ENCODE results near the gene TRIM45.

DNA sequence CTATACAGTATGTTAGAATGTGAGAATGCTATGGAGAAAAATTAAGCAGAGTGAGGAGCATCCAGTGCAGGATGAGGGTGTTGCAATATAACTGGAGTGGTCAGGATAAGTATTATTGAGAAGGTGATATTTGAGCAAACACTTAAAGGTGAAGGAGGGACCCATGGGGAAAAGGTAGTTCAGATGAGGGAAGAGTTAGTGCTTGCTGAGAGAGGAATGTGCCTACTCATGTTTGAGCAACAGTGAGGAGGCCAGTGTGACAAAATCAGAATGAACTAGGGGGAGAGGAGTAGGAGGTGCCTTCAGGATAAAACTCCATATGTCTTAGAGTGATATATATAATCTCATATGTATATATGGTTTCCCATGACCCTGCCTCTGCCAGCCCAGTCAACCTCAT is 6.2 kb upstream of the TRIM45 start:
- TF ChIP-seq PKNOX1 (IDR thresholded peaks at IDR 0.05) (no peak), BHLHE40 (IDR thresholded peaks at IDR 0.05; ENCODE audit: borderline replicate concordance) (no peak), SP1 (IDR thresholded peaks at IDR 0.05) (no peak), FOXM1 (IDR thresholded peaks at IDR 0.05; ENCODE audit: borderline replicate concordance) (no peak), ARNT (IDR thresholded peaks at IDR 0.05) (no peak), HDGF (IDR thresholded peaks at IDR 0.05; ENCODE audit: borderline replicate concordance) (no peak), FOXK2 (IDR thresholded peaks at IDR 0.05) (no peak), ZNF384 (IDR thresholded peaks at IDR 0.05) (no peak), CTBP1 (IDR thresholded peaks at IDR 0.05; ENCODE audit: borderline replicate concordance) (no peak), SUZ12 (IDR thresholded peaks at IDR 0.05) (no peak)

All from HEK293T (cell line).